ENCODE results near the gene TIMM10B. TPM values are rescaled to one million over a fixed set of nuclear protein-coding genes. Genes with fewer than 3 reads are reported as not detected.
A peak's percentile ranks its signal among the peaks of the same experiment; 100 is the strongest.

Gene TIMM10B
- total and polyA plus RNA-seq, 7 donors = 12.5 to 32.8 (median 16.5) TPM

- TF ChIP-seq CTCF (IDR thresholded peaks at IDR 0.05) = no peak
- ATAC-seq (peak in 2 of 4 donors; percentile 43 to 49), DNase-seq (no peak)
- Histone ChIP-seq H3K27me3 (ENCODE audit: insufficient read depth in 3 of 3, low read length in 2 of 3) (no peaks in the 10 kb centered on the region), H3K4me1 (no peaks in the 10 kb centered on the region), H3K4me3 (no peak overlapping the region), H3K36me3 (ENCODE audit: insufficient read depth in 1 of 2, low read depth in 1 of 2) (peaks cover 0 to 46% of the 10 kb centered on the region in 2 donors), H3K27ac (no peak overlapping the region), H3K9me3 (no peaks in the 10 kb centered on the region)
- WGBS, 3 donors = 62 to 82% (median 72%) methylated on average over 7 of the region's 7 CpGs
- intact Hi-C loops (cut with DNase I) = no loop called here
Measured at GRCh38 chr11:6498121-6498520, 16.8 kb downstream of the TIMM10B start.

GRCh38 chr11:6498544-6498943, 17.2 kb downstream of the TIMM10B start:
- Histone ChIP-seq H3K36me3 (ENCODE audit: insufficient read depth in 1 of 2, low read depth in 1 of 2) (peaks cover 0 to 46% of the 10 kb centered on the region in 2 donors), H3K4me1 (no peaks in the 10 kb centered on the region), H3K4me3 (no peak overlapping the region), H3K27ac (no peak overlapping the region), H3K27me3 (ENCODE audit: insufficient read depth in 3 of 3, low read length in 2 of 3) (no peaks in the 10 kb centered on the region), H3K9me3 (no peaks in the 10 kb centered on the region)
- intact Hi-C loops (cut with DNase I) = no loop called here
- no peak for DNase-seq
- no peak for ATAC-seq
- TF ChIP-seq CTCF (IDR thresholded peaks at IDR 0.05) = no peak
- WGBS, 3 donors = 95 to 96% (median 96%) methylated on average over 5 of the region's 5 CpGs

GRCh38 chr11:6502382-6502781, 21.1 kb downstream of the TIMM10B start:
- Histone ChIP-seq H3K4me3 (no peak overlapping the region), H3K27me3 (ENCODE audit: insufficient read depth in 3 of 3, low read length in 2 of 3) (no peaks in the 10 kb centered on the region), H3K36me3 (ENCODE audit: insufficient read depth in 1 of 2, low read depth in 1 of 2) (peaks cover 0 to 46% of the 10 kb centered on the region in 2 donors), H3K27ac (no peak overlapping the region), H3K4me1 (no peaks in the 10 kb centered on the region), H3K9me3 (no peaks in the 10 kb centered on the region)
- no peak for ATAC-seq
- no peak for TF ChIP-seq CTCF (IDR thresholded peaks at IDR 0.05)
- intact Hi-C loops (cut with DNase I) = loop anchor here (1.0 to 5.0 kb wide), 2 partner anchors 14 to 120 kb away; no protein-coding TSS in a partner anchor
- no peak for DNase-seq
- WGBS, 3 donors = 93 to 99% (median 95%) methylated on average over 3 of the region's 3 CpGs

GRCh38 chr11:6504166-6504565, 22.9 kb downstream of the TIMM10B start:
- 84 to 94% (median 85%) methylated on average over 3 of the region's 3 CpGs for WGBS, 3 donors
- Histone ChIP-seq H3K27me3 (ENCODE audit: insufficient read depth in 3 of 3, low read length in 2 of 3) (no peaks in the 10 kb centered on the region), H3K9me3 (no peaks in the 10 kb centered on the region), H3K4me3 (no peak overlapping the region), H3K36me3 (ENCODE audit: insufficient read depth in 1 of 2, low read depth in 1 of 2) (peaks cover 0 to 44% of the 10 kb centered on the region in 2 donors), H3K4me1 (no peaks in the 10 kb centered on the region), H3K27ac (no peak overlapping the region)
- intact Hi-C loops (cut with DNase I) = loop anchor here in 1 of 2 donors (5.0 kb wide), 1 partner anchor 122 kb away; no protein-coding TSS in a partner anchor
- ATAC-seq = peak in 1 of 4 donors; percentile 19
- no peak for TF ChIP-seq CTCF (IDR thresholded peaks at IDR 0.05)
- no peak for DNase-seq
